Neuron (in vitro differentiated cells): Measurements from ENCODE around the gene NOD2.

ENCODE experiments used
- H2AFZ ChIP-seq: one replicate; pipeline ENCODE4 v1.6.1; 2013; ENCODE audit warnings: low read depth, mild to moderate bottlenecking, inconsistent platforms, low read length, moderate library complexity
- H3K27me3 ChIP-seq: one replicate; pipeline ENCODE4 v1.6.1; 2013; ENCODE audit warnings: low read length; ENCODE audit not compliant: insufficient read depth
- H3K36me3 ChIP-seq: one replicate; pipeline ENCODE4 v1.6.1; 2013; ENCODE audit warnings: low read length; ENCODE audit not compliant: insufficient read depth
- H3K4me1 ChIP-seq: one replicate; pipeline ENCODE4 v1.6.1; 2013; ENCODE audit warnings: low read length; ENCODE audit not compliant: insufficient read depth
- H3K4me3 ChIP-seq: 2 replicates; pipeline ENCODE4 v1.5.1; 2013; ENCODE audit warnings: mild to moderate bottlenecking, low read length, moderate library complexity
- H3K9me3 ChIP-seq: one replicate; pipeline ENCODE4 v1.6.1; 2013; ENCODE audit warnings: low read length

Gene NOD2

GRCh38 chr16:50762241-50762640 lies 68.8 kb downstream of the NOD2 start:
- Histone ChIP-seq H3K9me3 (peaks cover 10% of the 10 kb centered on the region), H3K27me3 (no peaks in the 10 kb centered on the region), H2AFZ (no peak overlapping the region), H3K4me3 (no peak overlapping the region), H3K4me1 (no peaks in the 10 kb centered on the region), H3K36me3 (peaks cover 7% of the 10 kb centered on the region)

- peaks cover 11% of the 10 kb centered on the region for H3K9me3 ChIP-seq
- no peak overlapping the region for H2AFZ ChIP-seq
- H3K27me3 ChIP-seq: no peaks in the 10 kb centered on the region
- H3K36me3 ChIP-seq: peaks cover 4% of the 10 kb centered on the region
- no peak overlapping the region for H3K4me3 ChIP-seq
- no peaks in the 10 kb centered on the region for H3K4me1 ChIP-seq
Observed at GRCh38 chr16:50763211-50763610, 69.8 kb downstream of the NOD2 start.

DNA sequence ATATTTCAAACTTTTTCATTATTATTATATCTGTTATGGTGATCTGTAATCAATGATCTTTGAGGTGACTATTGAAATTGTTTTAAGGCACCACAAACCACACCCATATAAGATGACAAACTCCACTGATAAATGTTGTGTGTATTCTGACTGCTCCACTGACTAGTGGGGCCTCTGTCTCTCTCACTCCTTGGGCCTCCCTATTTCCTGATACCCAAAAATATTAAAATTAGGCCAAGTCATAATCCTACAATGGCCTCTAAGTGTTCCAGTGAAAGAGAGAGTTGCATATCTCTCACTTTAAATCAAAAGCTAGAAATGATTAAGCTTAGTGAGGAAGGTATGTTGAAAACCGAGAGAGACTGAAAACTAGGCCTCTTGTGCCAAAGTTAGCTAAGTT lies 71.9 kb downstream of the NOD2 start:
- H2AFZ ChIP-seq: no peak overlapping the region
- H3K27me3 ChIP-seq: no peaks in the 10 kb centered on the region
- peaks cover 13% of the 10 kb centered on the region for H3K9me3 ChIP-seq
- H3K4me1 ChIP-seq: no peaks in the 10 kb centered on the region
- no peak overlapping the region for H3K4me3 ChIP-seq
- H3K36me3 ChIP-seq: no peaks in the 10 kb centered on the region

DNA sequence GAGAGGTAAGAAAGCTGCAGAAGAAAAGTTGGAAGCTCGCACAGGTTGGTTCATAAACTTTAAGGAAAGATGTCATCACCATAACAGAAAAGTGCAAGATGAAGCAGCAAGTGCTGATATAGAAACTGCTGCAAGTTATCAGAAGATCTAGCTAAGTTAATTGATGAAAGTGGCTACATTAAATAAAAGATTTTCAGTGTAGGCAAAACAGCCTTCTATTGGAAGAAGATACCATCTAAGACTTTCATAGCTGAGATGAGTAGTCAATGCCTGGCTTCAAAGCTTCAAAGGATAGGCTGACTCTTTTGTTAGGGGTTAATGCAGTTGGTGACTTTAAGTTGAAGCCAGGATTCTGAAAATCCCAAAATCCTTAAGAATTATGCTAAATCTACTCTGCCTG lies 72.5 kb downstream of the NOD2 start:
- no peaks in the 10 kb centered on the region for H3K27me3 ChIP-seq
- H3K36me3 ChIP-seq: no peaks in the 10 kb centered on the region
- H3K9me3 ChIP-seq: peaks cover 13% of the 10 kb centered on the region
- H3K4me3 ChIP-seq: no peak overlapping the region
- H3K4me1 ChIP-seq: no peaks in the 10 kb centered on the region
- H2AFZ ChIP-seq: no peak overlapping the region

DNA sequence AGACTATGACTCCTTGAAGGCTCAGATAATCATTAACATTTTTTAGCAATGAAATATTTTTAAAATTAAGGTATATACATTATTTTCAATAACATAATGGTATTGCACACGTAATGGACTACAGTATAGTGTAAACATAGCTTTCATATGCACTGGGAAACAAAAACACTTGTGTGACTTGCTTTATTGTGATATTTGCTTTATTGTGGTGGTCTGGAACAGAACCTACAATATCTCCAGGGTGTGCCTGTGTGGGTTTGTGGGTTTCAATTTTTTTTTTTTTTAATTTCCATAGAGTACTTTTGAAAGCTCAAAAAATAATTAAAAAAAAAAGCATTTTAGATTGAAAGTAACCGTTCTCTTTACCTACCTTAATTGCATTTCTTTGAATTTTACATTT lies 73.8 kb downstream of the NOD2 start:
- no peaks in the 10 kb centered on the region for H3K27me3 ChIP-seq
- no peak overlapping the region for H3K4me3 ChIP-seq
- peaks cover 3% of the 10 kb centered on the region for H3K4me1 ChIP-seq
- no peaks in the 10 kb centered on the region for H3K36me3 ChIP-seq
- H3K9me3 ChIP-seq: peaks cover 13% of the 10 kb centered on the region
- no peak overlapping the region for H2AFZ ChIP-seq

DNA sequence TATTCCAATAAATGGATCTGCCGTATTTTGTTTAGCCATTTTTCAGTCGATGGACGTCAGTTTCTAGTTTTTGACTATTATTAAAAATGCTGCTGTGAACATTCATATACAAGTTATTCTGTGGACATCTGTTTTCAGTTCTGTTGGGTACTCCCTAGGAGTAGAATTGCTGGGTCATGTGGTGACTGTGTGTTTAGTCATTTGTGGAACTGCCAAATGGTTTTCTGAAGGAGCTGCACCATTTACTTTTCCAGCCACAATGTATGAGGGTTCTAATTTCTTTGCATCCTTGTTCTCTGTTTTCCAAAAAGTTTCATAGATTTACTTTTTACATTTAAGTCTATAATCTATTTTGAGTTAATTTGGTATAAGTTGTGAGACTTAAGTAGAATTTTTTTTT lies 78.0 kb downstream of the NOD2 start:
- Histone ChIP-seq H3K9me3 (peaks cover 8% of the 10 kb centered on the region), H3K4me3 (no peak overlapping the region), H3K4me1 (peaks cover 5% of the 10 kb centered on the region), H3K27me3 (no peaks in the 10 kb centered on the region), H2AFZ (no peak overlapping the region), H3K36me3 (no peaks in the 10 kb centered on the region)

GRCh38 chr16:50774405-50774804 lies 81.0 kb downstream of the NOD2 start:
- Histone ChIP-seq H3K36me3 (no peaks in the 10 kb centered on the region), H2AFZ (no peak overlapping the region), H3K9me3 (peaks cover 2% of the 10 kb centered on the region), H3K4me1 (peaks cover 5% of the 10 kb centered on the region), H3K27me3 (no peaks in the 10 kb centered on the region), H3K4me3 (no peak overlapping the region)

DNA sequence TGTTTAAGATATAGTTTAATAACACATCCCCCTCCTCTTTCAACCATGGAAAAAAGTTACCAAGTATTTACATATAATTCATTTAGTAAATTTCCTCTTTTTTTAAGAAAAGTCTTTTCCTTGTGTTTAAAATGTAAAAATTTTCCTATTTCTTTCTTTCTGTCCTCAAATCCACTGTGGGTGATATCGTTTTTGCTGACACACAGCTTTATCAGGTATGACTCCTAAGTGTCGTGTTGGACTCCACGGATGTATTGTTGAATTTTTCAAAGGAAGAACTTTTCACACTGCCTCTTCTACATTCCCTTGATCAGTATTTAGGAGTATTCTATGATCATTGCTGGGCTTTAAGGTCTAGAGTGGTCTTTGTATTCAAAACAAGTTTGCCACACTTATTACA lies 81.6 kb downstream of the NOD2 start:
- Histone ChIP-seq H3K36me3 (peaks cover 5% of the 10 kb centered on the region), H3K27me3 (no peaks in the 10 kb centered on the region), H2AFZ (no peak overlapping the region), H3K4me1 (peaks cover 5% of the 10 kb centered on the region), H3K9me3 (peaks cover 2% of the 10 kb centered on the region), H3K4me3 (no peak overlapping the region)

DNA sequence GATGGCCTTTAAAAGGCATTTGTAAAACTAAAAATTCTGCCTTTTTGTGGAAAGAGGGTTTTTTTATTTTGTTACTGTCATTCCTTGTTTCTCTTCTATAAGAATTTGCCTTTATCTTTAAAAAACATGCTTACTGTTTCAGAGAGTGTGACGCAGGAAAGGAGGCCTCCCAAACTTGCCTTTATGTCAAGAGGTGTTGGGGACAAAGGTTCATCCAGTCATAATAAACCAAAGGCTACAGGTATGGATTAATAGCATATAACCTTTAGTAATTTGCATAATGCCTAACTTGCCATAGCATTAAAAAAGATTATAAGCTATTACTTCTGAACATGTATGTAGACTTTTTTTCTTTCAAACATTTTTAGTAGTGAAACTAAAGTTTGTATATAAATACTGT lies 82.6 kb downstream of the NOD2 start:
- peaks cover 5% of the 10 kb centered on the region for H3K4me1 ChIP-seq
- peaks cover 2% of the 10 kb centered on the region for H3K9me3 ChIP-seq
- no peak overlapping the region for H3K4me3 ChIP-seq
- peaks cover 7% of the 10 kb centered on the region for H3K36me3 ChIP-seq
- no peaks in the 10 kb centered on the region for H3K27me3 ChIP-seq
- no peak overlapping the region for H2AFZ ChIP-seq

DNA sequence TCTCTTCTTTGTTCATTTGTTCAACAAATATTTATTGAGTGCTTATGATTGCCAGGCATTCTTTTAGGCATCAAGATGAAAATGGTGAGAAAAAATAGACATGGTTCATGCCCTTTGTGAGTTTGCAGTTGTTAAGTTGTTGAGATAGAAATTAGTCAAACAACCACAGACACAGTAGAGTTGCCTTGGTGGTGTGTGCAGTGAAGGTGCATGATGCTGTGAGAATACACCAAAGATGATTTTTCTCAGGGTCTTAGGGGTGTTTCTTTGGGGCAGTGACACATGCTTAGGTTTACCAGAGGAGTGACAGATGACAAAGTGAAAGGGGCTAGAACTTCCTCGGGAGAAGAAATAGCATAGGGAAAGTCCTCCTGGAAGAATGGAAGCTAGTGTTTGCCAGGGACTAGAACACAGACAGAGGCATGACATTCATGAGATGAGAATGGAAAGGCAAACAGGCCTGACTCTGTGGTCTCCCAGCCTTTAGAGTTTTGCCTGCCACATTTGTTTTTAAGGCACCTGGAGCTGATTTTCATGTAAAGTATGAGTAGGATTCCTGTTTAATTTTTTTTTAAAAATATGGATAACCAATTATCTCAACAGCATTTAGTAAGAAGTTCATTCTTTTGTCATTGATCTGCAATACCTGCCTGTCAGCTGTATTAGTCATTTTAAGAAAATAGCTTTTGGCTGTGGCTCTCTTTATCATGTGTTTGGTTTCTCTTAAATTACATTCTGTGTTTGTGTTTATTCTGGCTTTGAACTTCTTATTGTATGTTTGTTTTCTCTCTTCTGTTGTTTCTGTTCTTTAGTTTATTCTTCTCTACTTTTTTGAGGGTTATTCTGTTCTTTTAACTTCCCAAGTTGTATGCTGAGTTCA lies 85.1 kb downstream of the NOD2 start:
- no peak overlapping the region for H2AFZ ChIP-seq
- no peaks in the 10 kb centered on the region for H3K27me3 ChIP-seq
- H3K9me3 ChIP-seq: peaks cover 2% of the 10 kb centered on the region
- H3K4me3 ChIP-seq: no peak overlapping the region
- no peaks in the 10 kb centered on the region for H3K4me1 ChIP-seq
- H3K36me3 ChIP-seq: peaks cover 10% of the 10 kb centered on the region

DNA sequence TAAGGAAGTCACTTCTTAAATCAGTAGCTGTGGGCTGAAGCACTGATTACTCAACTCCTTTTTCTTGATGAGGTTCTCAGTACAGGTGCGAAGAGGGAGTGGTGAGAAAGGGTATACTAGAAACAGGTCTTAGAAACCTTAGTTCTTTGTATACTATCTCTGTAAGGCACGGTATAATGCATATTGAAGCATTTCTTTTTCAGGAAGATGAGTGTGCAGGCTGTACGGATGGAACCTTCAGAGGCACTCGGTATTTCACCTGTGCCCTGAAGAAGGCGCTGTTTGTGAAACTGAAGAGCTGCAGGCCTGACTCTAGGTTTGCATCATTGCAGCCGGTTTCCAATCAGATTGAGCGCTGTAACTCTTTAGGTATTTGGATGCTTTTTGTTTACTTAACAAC lies 87.6 kb downstream of the NOD2 start:
- Histone ChIP-seq H3K4me3 (no peak overlapping the region), H2AFZ (no peak overlapping the region), H3K4me1 (no peaks in the 10 kb centered on the region), H3K9me3 (peaks cover 2% of the 10 kb centered on the region), H3K36me3 (peaks cover 12% of the 10 kb centered on the region), H3K27me3 (no peaks in the 10 kb centered on the region)

DNA sequence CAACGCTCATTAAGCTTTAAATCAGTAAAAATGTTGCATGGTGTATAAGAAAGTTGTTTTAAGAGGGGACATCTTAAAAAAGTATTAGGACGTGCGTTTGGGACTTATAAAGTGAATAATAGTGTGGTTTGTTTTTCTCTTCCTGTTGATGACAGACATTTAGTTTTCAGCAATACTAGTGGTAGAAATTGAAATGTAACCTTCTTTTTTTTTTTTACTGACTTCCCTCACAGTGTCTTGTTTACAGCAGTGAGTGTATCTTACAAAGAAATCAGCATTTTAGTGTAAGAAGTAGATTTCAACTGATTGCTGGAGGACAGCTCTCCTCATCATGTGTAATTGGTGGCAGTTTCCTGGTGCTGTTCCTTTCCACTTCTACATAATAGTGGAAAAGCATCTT lies 88.1 kb downstream of the NOD2 start:
- H2AFZ ChIP-seq: no peak overlapping the region
- peaks cover 12% of the 10 kb centered on the region for H3K36me3 ChIP-seq
- no peak overlapping the region for H3K4me3 ChIP-seq
- peaks cover 2% of the 10 kb centered on the region for H3K9me3 ChIP-seq
- no peaks in the 10 kb centered on the region for H3K27me3 ChIP-seq
- H3K4me1 ChIP-seq: no peaks in the 10 kb centered on the region
